HG02678 (cell line): Measurements from ENCODE around the gene TTC39A.
"Not testable (repeated sequence)": the region's sequence is repeated elsewhere in the genome, so short reads cannot be mapped to it uniquely, and the experiment has no call there.

ENCODE experiments used
- ATAC-seq: cut with Tn5 transposase; IDR thresholded peaks from one replicate; pipeline ENCODE4 v1.9.1; 2021; ENCODE audit warnings: mild to moderate bottlenecking, moderate library complexity; ENCODE audit not compliant: unreplicated experiment

The TTC39A gene

DNA sequence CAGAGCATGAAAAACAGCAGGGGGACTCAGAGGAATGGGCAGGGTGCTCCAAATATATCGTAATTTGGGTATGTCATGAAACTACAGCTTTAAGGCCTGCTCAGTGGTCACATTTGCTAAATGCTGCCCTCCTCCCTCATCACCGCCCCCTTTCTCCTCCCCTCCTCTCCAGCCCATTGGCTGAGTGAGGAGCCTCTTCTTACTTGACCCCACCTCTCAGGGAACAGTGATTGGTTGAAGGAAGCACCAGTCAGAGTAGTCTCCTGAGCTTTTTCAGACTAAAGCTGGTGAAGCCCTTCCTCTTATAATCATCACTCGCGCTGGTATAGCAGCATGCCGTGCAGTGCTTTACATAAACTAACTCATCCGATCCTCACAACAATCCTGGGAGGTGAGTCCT lies 10.0 kb upstream of the TTC39A start:
- no peak for ATAC-seq

DNA sequence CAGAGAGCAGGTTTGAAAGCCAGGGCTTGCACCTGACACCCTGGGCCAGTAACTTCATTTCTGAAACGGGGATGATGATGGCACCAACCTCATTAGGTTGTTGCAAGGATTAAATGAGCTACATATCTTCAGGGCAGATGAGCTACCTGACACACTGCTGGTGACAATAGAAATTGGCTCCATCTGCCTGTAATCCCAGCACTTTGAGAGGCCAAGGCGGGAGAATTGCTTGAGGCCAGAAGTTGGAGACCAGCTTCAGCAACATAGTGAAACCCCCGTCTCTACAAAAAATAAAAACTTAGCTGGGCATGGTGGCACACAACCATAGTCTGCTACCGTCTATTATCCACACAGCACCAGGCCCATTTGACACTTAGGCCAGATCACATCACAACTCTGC lies 6.3 kb upstream of the TTC39A start:
- ATAC-seq: no peak

DNA sequence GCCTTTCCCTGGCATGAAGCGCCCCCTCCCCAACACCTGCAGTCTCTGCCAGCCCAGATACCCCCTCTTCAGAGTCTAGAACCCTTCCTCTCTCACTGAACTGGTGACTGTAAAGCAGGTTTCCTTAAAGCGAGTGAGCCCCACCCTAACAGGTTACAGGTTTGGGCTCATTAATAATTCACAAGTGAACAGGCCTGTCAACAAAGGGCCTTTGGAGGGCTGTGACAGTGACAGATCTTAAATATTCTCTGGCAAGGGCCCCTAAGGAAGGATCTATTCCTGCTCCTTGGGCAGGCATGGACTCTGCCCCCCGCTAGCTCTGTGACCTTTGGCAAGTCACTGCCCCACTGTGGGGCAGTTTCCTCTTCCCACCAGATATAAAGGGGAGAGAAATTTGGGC lies 5.6 kb upstream of the TTC39A start:
- no peak for ATAC-seq

DNA sequence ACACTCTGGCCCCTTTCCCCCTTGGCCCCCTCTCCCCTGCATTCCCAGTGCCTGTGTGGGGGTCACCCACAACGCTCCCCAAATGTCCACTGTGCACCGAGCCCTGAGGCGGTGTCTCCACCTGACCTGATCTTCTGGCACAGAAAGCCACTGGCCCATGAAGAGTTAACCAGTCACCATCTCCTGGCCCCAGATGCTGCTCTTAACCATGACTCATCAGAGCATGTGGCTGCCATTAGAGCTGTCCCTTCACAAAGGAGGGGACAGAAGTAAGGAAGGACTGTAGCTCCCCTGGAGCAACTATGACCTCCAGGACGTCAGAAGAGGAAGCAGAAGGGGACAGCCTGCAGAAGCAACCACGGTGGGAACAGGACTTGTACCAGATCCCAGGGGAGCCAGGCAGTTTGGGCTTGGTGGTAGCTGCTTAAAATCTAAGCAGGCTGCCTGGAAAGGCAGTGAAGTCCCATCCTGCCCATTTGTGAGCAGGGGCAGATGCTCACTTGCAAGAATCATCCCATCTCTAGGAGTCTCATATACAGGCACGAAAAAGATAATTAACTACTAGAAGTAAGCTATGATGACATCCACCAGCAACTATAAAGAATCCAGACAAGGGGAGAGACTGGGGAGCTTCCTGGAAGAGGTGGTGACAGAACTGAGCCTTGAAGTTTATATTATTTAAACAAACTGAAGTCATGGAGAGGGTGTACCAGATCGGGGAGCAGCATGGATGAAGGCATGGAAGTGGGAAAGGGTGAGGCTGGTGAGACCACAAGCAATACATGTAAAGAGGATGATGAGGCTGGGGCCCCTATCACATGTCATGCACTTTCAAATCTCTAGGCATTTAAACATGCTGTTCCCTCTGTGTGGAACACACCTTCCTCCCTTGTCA lies 1.1 kb upstream of the TTC39A start:
- peak; percentile 51 for ATAC-seq

DNA sequence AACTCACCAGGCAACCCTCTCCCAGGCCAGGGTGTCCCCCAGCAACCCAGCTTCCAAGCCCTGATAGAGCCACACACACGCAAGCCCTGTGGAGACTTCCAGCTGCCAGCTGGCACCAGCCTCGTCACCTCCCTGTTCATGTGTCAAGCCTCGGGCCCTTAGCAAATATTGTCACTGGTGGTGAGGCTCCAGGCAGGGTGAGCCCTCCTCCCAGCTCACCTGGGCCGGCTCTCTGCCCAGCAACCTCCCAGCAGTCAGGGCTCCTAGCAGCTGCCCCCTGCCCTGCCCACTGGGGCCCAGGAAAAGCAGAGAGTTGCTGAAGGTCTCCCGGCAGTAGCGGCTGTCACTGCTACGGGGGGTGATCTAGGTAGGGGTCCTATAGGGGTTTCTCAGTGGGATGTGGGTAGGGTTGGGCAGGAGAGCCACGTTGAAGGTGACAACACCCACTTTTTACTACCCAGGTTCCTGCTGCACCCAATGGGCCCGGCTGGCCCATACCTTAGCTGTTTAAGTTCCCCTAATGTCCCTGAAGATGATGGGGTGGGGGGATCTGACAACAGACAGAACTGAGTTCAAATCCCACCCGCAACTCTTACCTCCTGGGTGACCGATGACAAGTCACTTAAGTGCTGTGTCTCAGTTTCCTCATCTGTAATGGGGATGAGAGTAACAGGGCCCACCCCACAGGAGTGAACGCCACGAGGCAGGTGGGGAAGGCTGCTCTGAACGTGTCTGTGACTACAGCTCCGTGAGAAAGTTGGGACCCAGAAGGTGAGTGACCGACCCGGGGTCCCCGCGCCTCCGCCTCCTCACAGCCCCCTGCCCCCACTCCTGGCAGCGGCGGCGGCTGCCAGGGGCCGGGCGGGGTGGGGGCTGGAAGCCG lies 678 bp downstream of the TTC39A start:
- ATAC-seq: no peak

DNA sequence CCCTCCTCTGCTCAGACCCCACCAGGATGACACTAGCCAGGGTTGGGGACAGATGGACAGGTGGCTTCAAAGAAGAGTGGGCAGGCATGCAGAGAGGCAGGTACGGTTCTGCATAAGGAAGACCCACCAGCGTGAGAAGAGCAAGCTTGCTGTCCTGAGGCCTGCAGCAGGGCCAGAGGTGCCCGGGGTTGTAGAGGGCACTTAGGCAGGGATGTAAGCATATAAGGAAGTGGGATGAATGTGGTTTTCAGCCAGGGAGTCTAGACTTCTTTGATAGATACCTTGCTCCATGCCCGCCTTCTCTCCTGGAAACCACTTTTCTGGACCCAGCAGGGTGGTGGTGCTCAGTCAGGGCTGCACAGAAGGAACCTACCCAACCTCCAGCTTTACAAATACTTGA lies 1.4 kb downstream of the TTC39A start:
- ATAC-seq: no peak

DNA sequence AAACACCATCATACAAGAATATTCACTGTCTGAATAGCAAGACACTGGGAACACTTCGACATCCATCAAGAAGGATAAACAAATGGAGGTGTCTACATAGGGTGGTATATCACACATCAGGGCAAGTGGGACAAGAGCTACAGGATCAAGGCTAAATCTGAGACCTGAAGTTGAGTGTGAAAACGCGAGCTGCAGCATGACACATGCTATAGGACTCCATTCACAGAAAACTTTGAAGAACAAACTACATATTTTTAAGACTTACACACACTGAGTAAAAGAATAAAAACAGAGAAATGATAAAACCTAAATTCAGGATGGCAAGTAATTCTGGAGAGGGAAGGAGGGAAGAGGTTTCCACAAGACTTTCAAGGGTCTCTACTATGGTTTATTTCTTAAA lies 2.1 kb downstream of the TTC39A start:
- no peak for ATAC-seq

DNA sequence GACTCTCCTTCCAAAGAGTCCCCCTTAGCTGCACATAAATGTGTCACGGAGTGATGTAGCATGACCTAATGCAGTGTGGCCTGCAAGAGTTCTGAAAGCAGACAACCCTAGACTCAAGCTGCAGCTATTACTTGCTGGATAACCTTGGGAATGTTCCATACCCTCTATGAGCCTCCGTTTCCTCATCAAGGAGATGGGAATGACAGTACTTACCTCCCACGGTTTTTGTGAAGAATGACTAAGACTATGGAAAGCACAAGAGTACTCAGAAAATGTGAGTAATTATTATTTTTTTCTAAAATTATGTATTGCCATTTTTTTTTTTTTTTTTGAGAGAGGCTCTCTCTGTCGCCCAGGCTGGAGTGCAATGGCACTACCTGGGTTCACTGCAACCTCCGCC lies 3.0 kb downstream of the TTC39A start:
- ATAC-seq: no peak

DNA sequence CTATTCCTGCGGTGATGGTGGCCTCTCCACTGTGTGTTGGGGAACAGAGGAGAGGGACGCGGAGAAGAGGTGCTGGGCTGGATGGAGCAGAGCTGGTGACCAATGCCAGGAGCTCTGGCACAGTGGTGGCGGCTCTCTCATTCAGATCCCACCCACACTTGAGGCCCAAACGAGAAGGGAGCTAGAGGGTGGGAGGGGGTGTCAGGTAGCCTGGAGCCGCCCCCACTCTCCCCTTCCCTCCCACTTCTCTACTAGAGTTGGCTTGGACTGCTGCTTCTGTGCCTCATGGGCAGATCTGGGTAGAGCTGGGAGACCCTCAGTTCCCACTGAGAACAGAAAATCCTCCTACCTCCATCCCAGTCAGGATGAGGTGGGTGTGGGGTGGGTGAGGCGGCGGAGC lies 3.5 kb downstream of the TTC39A start:
- ATAC-seq: no peak

GRCh38 chr1:51325878-51326755 lies 4.2 kb downstream of the TTC39A start:
- no peak for ATAC-seq

DNA sequence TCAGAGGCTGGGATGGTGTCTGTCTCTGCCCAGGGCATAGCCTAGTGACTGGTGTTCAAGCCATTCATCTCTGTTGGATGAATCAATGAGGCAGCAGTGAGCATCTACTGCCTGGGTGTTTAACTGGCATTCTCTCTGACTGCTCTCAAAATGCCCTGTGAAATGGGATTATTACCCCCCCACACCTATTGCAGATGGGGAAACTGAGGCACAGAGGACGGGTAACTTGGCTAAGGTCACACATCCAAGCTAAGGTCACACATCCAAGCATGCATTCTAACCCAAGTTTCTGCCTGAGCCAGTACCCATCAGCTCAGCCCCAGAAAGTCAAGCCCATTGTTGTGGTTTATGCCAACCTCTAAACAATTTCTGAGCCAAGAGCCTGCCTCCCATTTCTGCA lies 5.0 kb downstream of the TTC39A start:
- ATAC-seq: no peak

- not testable (repeated sequence) for ATAC-seq
Measured at GRCh38 chr1:51325011-51325385, 5.4 kb downstream of the TTC39A start.

DNA sequence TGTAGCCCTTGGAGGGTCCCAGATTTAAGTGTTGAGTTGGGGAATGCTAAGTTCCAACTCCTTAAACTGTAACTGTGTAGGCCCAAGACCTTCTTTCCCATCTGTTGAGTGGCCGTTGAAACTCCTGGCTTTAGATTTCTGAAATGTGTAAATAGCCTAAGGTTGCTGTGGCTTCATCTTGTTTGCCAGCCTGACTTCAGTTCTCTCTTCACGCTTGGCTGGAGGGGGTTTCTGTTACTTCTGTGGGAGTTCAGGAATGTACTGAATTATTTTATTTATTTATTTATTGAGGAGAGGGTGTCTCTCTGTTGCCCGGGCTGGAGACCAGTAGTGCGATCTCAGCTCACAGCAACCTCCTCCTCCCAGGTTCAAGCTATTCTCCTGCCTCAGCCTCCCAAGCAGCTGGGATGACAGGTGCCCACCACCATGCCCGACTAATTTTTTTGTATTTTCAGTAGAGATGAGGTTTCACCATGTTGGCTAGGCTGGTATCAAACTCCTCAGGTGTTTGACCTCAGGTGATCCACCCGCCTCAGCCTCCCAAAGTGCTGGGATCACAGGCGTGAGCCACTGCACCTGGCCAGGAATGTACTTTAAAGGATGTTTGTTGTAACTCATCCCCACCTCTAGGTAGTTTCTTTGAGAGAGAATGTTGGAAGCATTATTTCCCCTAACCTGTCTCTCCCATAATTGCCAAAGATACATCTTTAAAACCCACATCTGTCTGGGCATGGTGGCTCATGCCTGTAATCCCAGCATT lies 5.9 kb downstream of the TTC39A start:
- no peak for ATAC-seq

GRCh38 chr1:51323778-51324177 lies 6.6 kb downstream of the TTC39A start:
- ATAC-seq: no peak

DNA sequence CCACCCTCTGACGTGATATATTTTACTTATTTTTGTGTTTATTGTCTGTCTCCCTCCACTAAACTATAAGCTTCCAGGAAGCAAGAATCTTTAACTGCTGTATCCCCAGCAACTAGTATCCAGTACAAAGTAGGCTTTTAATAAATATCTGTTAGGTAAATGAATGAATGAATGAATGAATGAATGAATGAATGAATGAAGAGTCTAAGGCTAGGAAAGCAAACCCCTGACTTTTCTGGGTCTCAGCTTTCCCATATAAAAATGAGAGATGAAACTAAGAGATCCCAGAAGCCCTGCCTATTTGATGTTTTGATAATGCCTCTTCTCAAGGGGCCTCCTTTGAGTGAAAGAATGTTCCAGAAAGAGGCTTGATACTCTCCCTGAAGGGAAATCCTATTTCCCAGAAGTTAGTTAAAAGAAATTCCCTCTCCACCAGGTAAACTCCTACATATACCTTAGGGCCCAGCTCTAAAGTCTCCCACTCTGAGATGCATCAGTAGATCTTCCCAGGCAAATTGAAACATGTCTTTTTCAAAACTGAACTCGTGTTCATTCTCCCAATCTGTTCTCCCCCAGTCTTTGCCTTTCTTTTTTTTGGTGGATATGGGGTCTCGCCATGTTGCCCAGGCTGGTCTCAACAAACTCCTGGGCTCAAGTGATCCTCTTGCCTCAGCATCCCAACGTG lies 7.8 kb downstream of the TTC39A start:
- ATAC-seq: no peak

GRCh38 chr1:51321924-51322280 lies 8.5 kb downstream of the TTC39A start:
- no peak for ATAC-seq

DNA sequence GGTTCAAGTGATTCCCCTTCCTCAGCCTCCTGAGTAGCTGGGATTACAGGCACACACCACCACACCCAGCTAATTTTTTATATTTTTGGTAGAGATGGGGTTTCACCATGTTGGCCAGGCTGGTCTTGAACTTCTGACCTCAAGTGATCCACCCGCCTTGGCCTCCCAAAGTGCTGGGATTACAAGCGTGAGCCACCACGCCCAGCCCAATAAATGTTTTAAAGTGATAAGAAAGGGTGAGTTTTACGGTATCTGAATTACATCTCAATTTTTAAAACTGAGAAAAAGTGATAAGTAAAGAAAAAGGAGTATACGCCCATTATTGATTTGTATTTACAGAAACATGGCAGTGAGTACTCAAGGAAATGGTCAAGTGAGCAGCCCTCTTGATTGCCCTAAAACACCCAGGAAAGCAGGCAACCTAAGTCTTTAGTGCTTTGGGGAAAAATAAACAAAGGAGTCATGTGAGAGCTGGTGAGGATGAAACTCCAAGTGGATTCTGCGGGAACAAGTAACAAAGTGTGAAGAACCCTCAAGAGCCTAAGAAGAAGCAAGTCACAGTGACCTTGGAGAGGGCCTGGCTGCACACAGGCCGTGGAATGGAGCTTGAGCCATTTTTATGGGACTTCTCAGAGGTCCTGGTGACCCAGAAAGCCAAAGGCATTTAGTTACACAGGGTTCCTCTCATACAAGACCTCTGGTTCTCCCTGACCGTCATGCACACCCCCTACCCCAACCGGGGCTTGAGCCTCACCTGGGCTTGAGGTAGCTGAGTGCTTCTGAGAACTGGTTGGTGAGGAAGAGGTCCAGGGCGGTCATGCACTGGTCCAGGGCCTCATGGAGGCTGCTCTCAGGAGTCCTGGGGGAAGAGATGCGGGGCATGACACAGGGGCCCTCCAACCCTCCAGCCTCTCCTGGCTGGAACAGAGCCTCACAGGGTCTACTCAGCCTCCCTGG lies 9.1 kb downstream of the TTC39A start:
- ATAC-seq: no peak

- ATAC-seq: no peak
Measured at GRCh38 chr1:51317798-51318197, 12.6 kb downstream of the TTC39A start.

- ATAC-seq: no peak
Measured at GRCh38 chr1:51316846-51317120, 13.6 kb downstream of the TTC39A start.
